ENCODE data around the gene PTPRQ. TPM values are rescaled to one million over a fixed set of nuclear protein-coding genes. Genes with fewer than 3 reads are reported as not detected.

The PTPRQ gene
- total RNA-seq, 1 donor from 2014 or later, result 0.25 TPM

GRCh38 chr12:80419644-80420043, 24.4 kb upstream of the PTPRQ start:
- H3K27me3 ChIP-seq, result no peaks in the 10 kb centered on the region
- no peaks in the 10 kb centered on the region for H3K9me3 ChIP-seq
- H3K36me3 ChIP-seq, result no peaks in the 10 kb centered on the region
- no peak for DNase-seq (ENCODE audit: extremely low spot score in 2 of 2)
- H3K4me1 ChIP-seq, result no peaks in the 10 kb centered on the region
- H3K27ac ChIP-seq, result no peak overlapping the region
- intact Hi-C loops (cut with DNase I), result no loop called here
- TF ChIP-seq CTCF (IDR thresholded peaks at IDR 0.05) (no peak), POLR2AphosphoS5 (IDR thresholded peaks at IDR 0.05; ENCODE audit: insufficient read depth in 1 of 2, low read depth in 1 of 2) (no peak), POLR2A (IDR thresholded peaks at IDR 0.05) (no peak)
- H3K4me3 ChIP-seq, result no peak overlapping the region

DNA sequence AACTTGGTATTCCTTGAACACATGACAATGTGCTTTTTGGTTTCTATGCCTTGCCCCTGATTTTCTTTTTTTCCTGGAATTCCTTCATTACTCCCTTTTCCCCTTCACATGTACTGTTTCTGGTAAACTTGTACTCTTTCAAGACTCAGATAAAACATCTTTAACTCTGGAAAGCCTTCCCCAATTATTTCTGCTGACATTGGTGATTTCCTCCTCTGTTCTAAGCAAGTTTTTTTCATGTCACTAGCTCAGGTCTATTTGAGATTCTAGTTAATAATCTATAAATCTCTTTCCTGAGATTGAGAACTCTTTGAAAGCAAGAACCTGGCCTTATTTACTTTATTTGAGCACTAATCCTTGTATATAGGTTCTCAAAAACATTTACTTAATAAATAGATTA, 24.0 kb upstream of the PTPRQ start:
- Histone ChIP-seq H3K36me3 (no peaks in the 10 kb centered on the region), H3K9me3 (no peaks in the 10 kb centered on the region), H3K4me3 (no peak overlapping the region), H3K4me1 (no peaks in the 10 kb centered on the region), H3K27ac (no peak overlapping the region), H3K27me3 (no peaks in the 10 kb centered on the region)
- TF ChIP-seq CTCF (IDR thresholded peaks at IDR 0.05), result no peak
- TF ChIP-seq POLR2A (IDR thresholded peaks at IDR 0.05), result no peak
- TF ChIP-seq POLR2AphosphoS5 (IDR thresholded peaks at IDR 0.05; ENCODE audit: insufficient read depth in 1 of 2, low read depth in 1 of 2), result no peak
- DNase-seq (ENCODE audit: extremely low spot score in 2 of 2), result no peak
- intact Hi-C loops (cut with DNase I), result no loop called here

- no peak overlapping the region for H3K4me3 ChIP-seq
- no peak for TF ChIP-seq POLR2AphosphoS5 (IDR thresholded peaks at IDR 0.05; ENCODE audit: insufficient read depth in 1 of 2, low read depth in 1 of 2)
- no peak for TF ChIP-seq CTCF (IDR thresholded peaks at IDR 0.05)
- no peak for TF ChIP-seq POLR2A (IDR thresholded peaks at IDR 0.05)
- intact Hi-C loops (cut with DNase I), result no loop called here
Observed at GRCh38 chr12:80422550-80422949, 21.5 kb upstream of the PTPRQ start.

GRCh38 chr12:80432061-80432460, 12.0 kb upstream of the PTPRQ start:
- intact Hi-C loops (cut with DNase I), result no loop called here
- Histone ChIP-seq H3K27ac (no peak overlapping the region), H3K4me3 (no peak overlapping the region), H3K27me3 (no peaks in the 10 kb centered on the region), H3K36me3 (no peaks in the 10 kb centered on the region), H3K4me1 (no peaks in the 10 kb centered on the region), H3K9me3 (no peaks in the 10 kb centered on the region)
- no peak for DNase-seq (ENCODE audit: extremely low spot score in 2 of 2)
- no peak for TF ChIP-seq CTCF (IDR thresholded peaks at IDR 0.05)
- no peak for TF ChIP-seq POLR2AphosphoS5 (IDR thresholded peaks at IDR 0.05; ENCODE audit: insufficient read depth in 1 of 2, low read depth in 1 of 2)
- no peak for TF ChIP-seq POLR2A (IDR thresholded peaks at IDR 0.05)

More at GRCh38 chr12:80422550-80422949, 21.5 kb upstream of the PTPRQ start:
- no peaks in the 10 kb centered on the region for H3K4me1 ChIP-seq
- no peak overlapping the region for H3K27ac ChIP-seq
- no peaks in the 10 kb centered on the region for H3K9me3 ChIP-seq
- no peaks in the 10 kb centered on the region for H3K27me3 ChIP-seq
- H3K36me3 ChIP-seq, result no peaks in the 10 kb centered on the region
- DNase-seq (ENCODE audit: extremely low spot score in 2 of 2), result no peak

DNA sequence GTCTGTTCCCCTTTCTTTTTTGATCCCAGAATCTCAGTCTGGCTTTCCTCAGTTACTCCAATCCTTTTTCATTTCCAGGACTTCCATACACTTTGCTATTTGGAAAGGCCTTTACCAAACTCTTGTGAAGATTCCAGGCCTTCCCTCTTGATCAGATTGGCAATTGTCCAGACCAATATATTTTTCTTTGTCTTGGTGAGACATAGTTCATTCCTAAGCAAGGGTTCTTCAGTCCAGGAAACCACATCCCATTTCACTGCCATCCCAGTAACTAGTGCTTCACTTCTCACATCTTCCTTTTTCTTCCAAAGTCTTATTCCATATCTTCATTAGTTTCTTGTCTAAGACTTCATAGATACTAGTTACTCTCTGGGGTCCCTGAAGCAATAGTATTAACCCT, 2.1 kb upstream of the PTPRQ start:
- Histone ChIP-seq H3K36me3 (no peaks in the 10 kb centered on the region), H3K27me3 (no peaks in the 10 kb centered on the region), H3K27ac (no peak overlapping the region), H3K9me3 (no peaks in the 10 kb centered on the region), H3K4me1 (no peaks in the 10 kb centered on the region), H3K4me3 (no peak overlapping the region)
- TF ChIP-seq CTCF (IDR thresholded peaks at IDR 0.05) (no peak), POLR2A (IDR thresholded peaks at IDR 0.05) (no peak), POLR2AphosphoS5 (IDR thresholded peaks at IDR 0.05; ENCODE audit: insufficient read depth in 1 of 2, low read depth in 1 of 2) (no peak)
- intact Hi-C loops (cut with DNase I), result no loop called here
- no peak for DNase-seq (ENCODE audit: extremely low spot score in 2 of 2)

All from vagina (tissue), 2 donors.